ENCODE data around the gene PCDH7. TPM values are rescaled to one million over a fixed set of nuclear protein-coding genes. Genes with fewer than 3 reads are reported as not detected.

PCDH7 gene
- total and polyA plus RNA-seq, 2 experiments from 2014 or later = 2.4 to 10.8 TPM

- Histone ChIP-seq H4K20me1 (replicated peaks; ENCODE audit: insufficient read depth) (peaks cover 4% of the 10 kb centered on the region; the same call in 1 of the 2 replicates), H3K27ac (ENCODE audit: low read depth) (no peak overlapping the region), H3K79me2 (replicated peaks; ENCODE audit: insufficient read depth) (no peaks in the 10 kb centered on the region), H3K27me3 (ENCODE audit: insufficient read depth) (peaks cover 52% of the 10 kb centered on the region), H3F3A (replicated peaks; ENCODE audit: low read depth) (peaks cover 14% of the 10 kb centered on the region; the same call in 1 of the 2 replicates), H3K4me3 (peak overlapping the region; percentile 96), H3K4me1 (ENCODE audit: insufficient read depth) (peaks cover 8% of the 10 kb centered on the region; the same call in 1 of the 2 replicates), H3K9me2 (ENCODE audit: insufficient read depth) (no peaks in the 10 kb centered on the region), H3K4me2 (peak overlapping the region; percentile 98), H3K36me3 (ENCODE audit: insufficient read depth) (no peaks in the 10 kb centered on the region), H2AFZ (peak overlapping the region; percentile 99)
- Mint-ChIP-seq H3K9me3 (peaks cover 4% of the 10 kb centered on the region; the same call in 2 of the 3 replicates), H3K36me3 (ENCODE audit: low read depth) (no peaks in the 10 kb centered on the region), H3K27ac (no peak overlapping the region), H3K4me3 (peak overlapping the region; percentile 96), H3K27me3 (ENCODE audit: insufficient read depth, low read depth, poor library complexity) (peaks cover 61% of the 10 kb centered on the region), H3K4me1 (peaks cover 23% of the 10 kb centered on the region)
- TF ChIP-seq EZH2 (IDR thresholded peaks at IDR 0.05; ENCODE audit: low read depth, unreplicated experiment) = peak; percentile 51
- TF ChIP-seq EZH2phosphoT487 (IDR thresholded peaks at IDR 0.05; ENCODE audit: unreplicated experiment) = no peak
- TF ChIP-seq STAT1 (IDR thresholded peaks at IDR 0.05; ENCODE audit: unreplicated experiment) = no peak
- ATAC-seq (peak; percentile 29), DNase-seq (ENCODE audit: low spot score) (peak; percentile 83)
Measured at GRCh38 chr4:30719454-30720020, 632 bp upstream of the PCDH7 start.

- ATAC-seq = peak; percentile 3
- peaks cover 4% of the 10 kb centered on the region; the same call in 2 of the 3 replicates for H3K9me3 Mint-ChIP-seq
- peak overlapping the region; percentile 96 for H3K4me3 Mint-ChIP-seq
- H4K20me1 ChIP-seq (replicated peaks; ENCODE audit: insufficient read depth) = peaks cover 4% of the 10 kb centered on the region; the same call in 1 of the 2 replicates
- H3K9me2 ChIP-seq (ENCODE audit: insufficient read depth) = no peaks in the 10 kb centered on the region
- H2AFZ ChIP-seq = peak overlapping the region; percentile 99
- peaks cover 14% of the 10 kb centered on the region; the same call in 1 of the 2 replicates for H3F3A ChIP-seq (replicated peaks; ENCODE audit: low read depth)
- peak; percentile 64 for DNase-seq (ENCODE audit: low spot score)
- H3K4me1 ChIP-seq (ENCODE audit: insufficient read depth) = peaks cover 14% of the 10 kb centered on the region; the same call in 1 of the 2 replicates
- H3K27ac Mint-ChIP-seq = no peak overlapping the region
- H3K4me1 Mint-ChIP-seq = peaks cover 23% of the 10 kb centered on the region
- peak overlapping the region; percentile 96 for H3K4me3 ChIP-seq
- H3K36me3 ChIP-seq (ENCODE audit: insufficient read depth) = no peaks in the 10 kb centered on the region
- no peak overlapping the region for H3K27ac ChIP-seq (ENCODE audit: low read depth)
- H3K4me2 ChIP-seq = peak overlapping the region; percentile 98
- H3K27me3 ChIP-seq (ENCODE audit: insufficient read depth) = peaks cover 56% of the 10 kb centered on the region
- H3K36me3 Mint-ChIP-seq (ENCODE audit: low read depth) = no peaks in the 10 kb centered on the region
- peaks cover 61% of the 10 kb centered on the region for H3K27me3 Mint-ChIP-seq (ENCODE audit: insufficient read depth, low read depth, poor library complexity)
- no peaks in the 10 kb centered on the region for H3K79me2 ChIP-seq (replicated peaks; ENCODE audit: insufficient read depth)
- no peak for TF ChIP-seq POLR2AphosphoS5 (IDR thresholded peaks at IDR 0.05; ENCODE audit: low read depth)
- no peak for TF ChIP-seq JUNB (IDR thresholded peaks at IDR 0.05; ENCODE audit: unreplicated experiment)
- no peak for TF ChIP-seq CTCF (conservative IDR thresholded peaks at IDR 0.05; ENCODE audit: low read depth in 2 of 2)
- TF ChIP-seq ZNF114 (CRISPR knock-in tag; IDR thresholded peaks at IDR 0.05) = no peak
- TF ChIP-seq NANOG (IDR thresholded peaks at IDR 0.05; ENCODE audit: borderline replicate concordance) = no peak
- no peak for TF ChIP-seq ZNF331 (CRISPR knock-in tag; IDR thresholded peaks at IDR 0.05; ENCODE audit: low read depth)
- no peak for TF ChIP-seq ZNF462 (CRISPR knock-in tag; IDR thresholded peaks at IDR 0.05)
- peak; percentile 26 for TF ChIP-seq EZH2 (IDR thresholded peaks at IDR 0.05; ENCODE audit: low read depth, unreplicated experiment)
- no peak for TF ChIP-seq ETS1 (IDR thresholded peaks at IDR 0.05)
Measured at GRCh38 chr4:30720661-30721184, 554 bp downstream of the PCDH7 start.
